Embryonic facial prominence (tissue), 1 donor: ENCODE data around the gene CLECL1.
"Not testable (repeated sequence)": the region's sequence is repeated elsewhere in the genome, so short reads cannot be mapped to it uniquely, and the experiment has no call there.

Experiments
- DNase-seq: peaks from one replicate; pipeline ENCODE4 v3.0.0-alpha.2; 2016; ENCODE audit errors: extremely low spot score

Gene CLECL1

GRCh38 chr12:9695150-9695549 is 37.7 kb downstream of the CLECL1 start:
- DNase-seq, result not testable (repeated sequence)

DNA sequence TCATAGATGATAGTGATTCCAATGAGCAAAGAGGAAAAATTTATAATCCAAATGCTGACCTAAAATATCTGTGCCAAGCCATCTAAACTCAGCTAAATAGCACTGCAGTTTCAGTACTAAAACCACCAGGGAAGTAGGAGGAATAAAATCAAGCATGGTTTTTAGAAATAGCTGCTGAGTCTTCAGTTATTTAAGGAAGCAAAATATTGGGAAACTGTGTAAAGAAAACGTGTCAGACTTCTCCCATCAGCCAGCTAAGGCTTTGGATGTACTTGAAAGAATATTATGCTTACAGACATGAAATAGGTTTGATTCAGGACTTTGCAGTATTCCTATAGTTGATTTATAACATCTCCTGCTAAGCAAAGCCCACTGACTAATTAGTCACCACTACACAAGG is 38.7 kb downstream of the CLECL1 start:
- no peak for DNase-seq

DNA sequence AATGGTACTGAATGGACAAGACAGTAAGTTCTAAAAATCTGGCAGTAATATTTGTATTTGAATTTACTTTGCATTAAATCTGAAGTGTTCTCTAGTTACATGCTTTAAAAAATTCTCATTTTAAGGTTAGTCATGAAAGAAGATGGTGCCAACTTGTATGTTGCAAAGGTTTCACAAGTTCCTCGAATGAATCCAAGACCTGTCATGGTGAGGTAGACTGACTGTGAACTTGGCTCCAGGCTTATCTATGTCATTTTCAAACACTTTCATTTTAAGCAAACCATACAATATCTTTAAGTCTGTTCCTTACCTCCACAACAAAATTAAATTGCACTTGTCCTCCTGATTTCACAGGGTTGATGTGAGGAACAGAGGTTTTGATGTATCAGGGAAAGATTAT is 40.0 kb downstream of the CLECL1 start:
- no peak for DNase-seq

DNA sequence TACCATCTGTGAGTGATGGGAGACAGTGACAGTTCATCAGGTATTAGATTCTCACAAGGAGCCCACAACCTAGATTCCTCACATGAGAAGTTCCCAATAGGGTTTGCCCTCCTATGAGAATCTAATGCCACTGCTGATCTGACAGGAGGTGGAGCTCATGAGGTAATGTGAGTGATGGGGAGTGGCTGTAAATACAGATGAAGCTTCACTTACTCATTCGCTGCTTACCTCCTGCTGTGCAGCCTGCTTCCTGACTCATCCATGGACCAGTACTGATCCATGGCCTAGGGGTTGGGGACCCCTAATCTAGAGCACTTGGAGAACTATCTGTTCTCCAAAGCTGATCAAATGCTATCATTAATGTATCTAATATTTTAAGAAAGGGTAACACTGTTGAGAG is 45.7 kb downstream of the CLECL1 start:
- DNase-seq, result no peak

- no peak for DNase-seq
These were observed 47.0 kb downstream of the CLECL1 start for GRCh38 chr12:9685915-9686314.

DNA sequence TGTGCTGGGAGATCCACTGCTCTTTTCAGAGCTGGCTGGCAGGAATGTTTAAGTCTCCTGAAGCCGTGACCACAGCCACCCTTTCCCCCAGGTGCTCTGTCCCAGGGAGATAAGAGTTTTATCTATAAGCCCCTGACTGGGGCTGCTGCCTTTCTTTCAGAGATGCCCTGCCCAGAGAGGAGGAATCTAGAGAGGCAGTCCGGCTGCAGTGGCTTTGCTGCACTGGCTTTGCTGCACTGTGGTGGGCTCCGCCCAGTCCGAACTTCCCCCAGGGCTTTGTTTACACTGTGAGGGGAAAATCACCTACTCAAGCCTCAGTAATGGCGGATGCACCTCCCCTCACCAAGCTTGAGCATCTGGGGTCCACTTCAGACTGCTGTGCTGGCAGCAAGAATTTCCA is 47.5 kb downstream of the CLECL1 start:
- DNase-seq, result not testable (repeated sequence)

DNA sequence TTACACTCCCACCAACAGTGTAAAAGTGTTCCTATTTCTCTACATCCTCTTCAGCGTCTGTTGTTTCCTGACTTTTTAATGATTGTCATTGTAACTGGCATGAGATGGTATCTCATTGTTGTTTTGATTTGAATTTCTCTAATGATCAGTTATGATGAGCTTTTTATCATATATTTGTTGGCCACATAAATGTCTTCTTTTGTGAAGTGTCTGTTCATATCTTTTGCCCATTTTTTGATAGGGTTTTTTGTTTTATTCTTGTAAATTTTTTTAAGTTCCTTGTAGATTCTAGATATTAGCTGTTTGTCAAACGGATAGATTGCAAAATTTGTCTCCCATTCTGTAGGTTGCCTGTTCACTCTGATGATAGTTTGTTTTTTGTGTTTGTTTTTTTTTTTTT is 49.9 kb downstream of the CLECL1 start:
- DNase-seq, result not testable (repeated sequence)

DNA sequence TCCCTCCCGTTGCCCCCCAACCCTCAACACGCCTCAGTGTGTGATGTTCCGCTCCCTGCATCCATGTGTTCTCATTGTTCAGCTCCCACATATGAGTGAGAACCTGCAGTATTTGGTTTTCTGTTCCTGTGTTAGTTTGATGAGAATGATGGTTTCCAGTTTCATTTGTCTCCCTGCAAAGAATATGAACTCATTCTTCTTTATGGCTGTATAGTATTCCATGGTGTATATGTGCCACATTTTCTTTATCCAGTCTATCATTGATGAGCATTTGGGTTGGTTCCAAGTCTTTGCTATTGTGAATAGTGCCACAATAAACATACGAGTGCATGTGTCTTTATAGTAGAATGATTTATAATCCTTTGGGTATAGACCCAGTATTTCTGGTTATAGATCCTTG is 50.4 kb downstream of the CLECL1 start:
- not testable (repeated sequence) for DNase-seq

GRCh38 chr12:9674226-9674590 is 58.7 kb downstream of the CLECL1 start:
- no peak for DNase-seq

- DNase-seq, result no peak
These were observed 59.3 kb downstream of the CLECL1 start for GRCh38 chr12:9673404-9674225.
